HepG2 (cell line): ENCODE results near the gene GZF1. TPM values are rescaled to one million over a fixed set of nuclear protein-coding genes. Genes with fewer than 3 reads are reported as not detected.
A peak's percentile ranks its signal among the peaks of the same experiment; 100 is the strongest.

Experiments
- DBP ChIP-seq: sonication (generic); formaldehyde crosslinking; IDR thresholded peaks from 2 replicates; pipeline ENCODE4 v1.4.0; 2020; ENCODE audit warnings: missing genetic modification reagents; ENCODE audit errors: not compliant biosample characterization
- HMG20B ChIP-seq: conservative IDR thresholded peaks from 2 replicates; pipeline ENCODE4 v1.6.1; 2016; ENCODE audit warnings: missing genetic modification reagents, missing compliant biosample characterization
- JUND ChIP-seq: sonication (generic); formaldehyde crosslinking; IDR thresholded peaks from 2 replicates; pipeline ENCODE4 v1.8.0; 2022; ENCODE audit warnings: mild to moderate bottlenecking, missing genetic modification reagents
- MEIS2 ChIP-seq: sonication (generic); formaldehyde crosslinking; IDR thresholded peaks from 2 replicates; pipeline ENCODE4 v1.9.0; 2021; ENCODE audit warnings: mild to moderate bottlenecking, missing genetic modification reagents
- PATZ1 ChIP-seq: sonication (generic); formaldehyde crosslinking; IDR thresholded peaks from 2 replicates; pipeline ENCODE4 v1.4.0; 2020; ENCODE audit warnings: missing genetic modification reagents
- PHF5A ChIP-seq: IDR thresholded peaks from one replicate; pipeline ENCODE4 v1.6.1; 2018; ENCODE audit warnings: low read depth, missing genetic modification reagents; ENCODE audit not compliant: unreplicated experiment
- REL ChIP-seq: sonication (generic); formaldehyde crosslinking; conservative IDR thresholded peaks from 2 replicates; pipeline ENCODE4 v1.8.0; 2022; ENCODE audit warnings: mild to moderate bottlenecking, missing genetic modification reagents, moderate library complexity
- RELA ChIP-seq: sonication (generic); formaldehyde crosslinking; IDR thresholded peaks from 2 replicates; pipeline ENCODE4 v1.4.0; 2020; ENCODE audit warnings: missing genetic modification reagents
- REST ChIP-seq, 2 experiments: IDR thresholded peaks; 2 replicates each; pipeline ENCODE4 v1.6.1; 2011 to 2012; ENCODE audit warnings: low read length in 2 of 2, borderline replicate concordance in 1 of 2, low read depth in 1 of 2, mild to moderate bottlenecking in 1 of 2, moderate library complexity in 1 of 2
- ZBTB39 ChIP-seq: sonication (generic); formaldehyde crosslinking; IDR thresholded peaks from 2 replicates; pipeline ENCODE4 v1.5.0; 2020; ENCODE audit warnings: missing genetic modification reagents
- ZBTB7B ChIP-seq: sonication (generic); formaldehyde crosslinking; IDR thresholded peaks from 2 replicates; pipeline ENCODE4 v1.4.0; 2020; ENCODE audit warnings: missing genetic modification reagents
- ZFP1 ChIP-seq: IDR thresholded peaks from 2 replicates; pipeline ENCODE4 v1.6.1; 2016
- ZNF121 ChIP-seq: sonication (generic); formaldehyde crosslinking; IDR thresholded peaks from 2 replicates; pipeline ENCODE4 v1.5.0; 2020; ENCODE audit warnings: mild to moderate bottlenecking, missing genetic modification reagents
- ZNF260 ChIP-seq: sonication (generic); formaldehyde crosslinking; IDR thresholded peaks from 2 replicates; pipeline ENCODE4 v1.4.0; 2020; ENCODE audit warnings: missing genetic modification reagents, low read depth, mild to moderate bottlenecking, borderline replicate concordance
- ZNF598 ChIP-seq: sonication (generic); formaldehyde crosslinking; IDR thresholded peaks from 2 replicates; pipeline ENCODE4 v1.5.1; 2020; ENCODE audit warnings: mild to moderate bottlenecking, missing genetic modification reagents, borderline replicate concordance
- ZNF614 ChIP-seq: IDR thresholded peaks from 2 replicates; pipeline ENCODE4 v1.6.1; 2018; ENCODE audit warnings: missing biosample characterization, missing genetic modification reagents, inconsistent platforms, borderline replicate concordance
- ZNF639 ChIP-seq: conservative IDR thresholded peaks from 2 replicates; pipeline ENCODE4 v1.6.1; 2018; ENCODE audit warnings: missing genetic modification reagents
- ZNF777 ChIP-seq: sonication (generic); formaldehyde crosslinking; IDR thresholded peaks from 2 replicates; pipeline ENCODE4 v1.4.0; 2020; ENCODE audit warnings: missing genetic modification reagents
- ZNF841 ChIP-seq: sonication (generic); formaldehyde crosslinking; IDR thresholded peaks from 2 replicates; pipeline ENCODE4 v1.8.1; 2023; ENCODE audit warnings: missing genetic modification reagents, borderline replicate concordance
- polyA plus RNA-seq, 8 experiments: library from polyadenylated mRNA; depleted of rRNA in 3 of 8; stranded (reverse) in 7 of 8; unstranded in 1 of 8; fragments of >200 nt; fragmentation: Illumina TruSeq in 4 of 8; extraction: Trizol in 4 of 8; gene quantifications; 2 replicates each; pipeline versions ENCODE4 v1.2.1 to v1.2.3, GENCODE V29; 2011 to 2016; ENCODE audit warnings: low read depth in 4 of 8, missing spikeins in 1 of 8, mixed read lengths in 1 of 8; ENCODE audit not compliant: insufficient read depth in 1 of 8
- total RNA-seq, 5 experiments: library from RNA; depleted of rRNA; stranded (reverse); fragments of >200 nt; fragmentation: Illumina TruSeq; extraction: Trizol; gene quantifications; 2 replicates each; pipeline ENCODE4 v1.2.3, GENCODE V29; 2016; ENCODE audit warnings: low read depth in 1 of 5

Gene GZF1
- total and polyA plus RNA-seq, 2 of the 13 experiments (the other 11 are each of a cell fraction or from before 2014, with no cell fraction given): 16.9 to 26.0 TPM

- TF ChIP-seq PATZ1 (CRISPR knock-in tag): peak; percentile 97
- TF ChIP-seq ZNF598: no peak
- no peak for TF ChIP-seq HMG20B
- TF ChIP-seq ZNF614 (CRISPR knock-in tag): no peak
- peak; percentile 65; the same call in 1 of the 2 replicates for TF ChIP-seq ZBTB7B
- no peak for TF ChIP-seq ZNF777 (CRISPR knock-in tag)
- TF ChIP-seq ZNF639 (CRISPR knock-in tag): no peak
- TF ChIP-seq REL: no peak
- TF ChIP-seq DBP (CRISPR knock-in tag): no peak
- TF ChIP-seq ZBTB39 (CRISPR knock-in tag): 0 out of 2 replicates have a peak, but pooled peaks have one; percentile 10
- no peak for TF ChIP-seq ZNF121
- TF ChIP-seq JUND (CRISPR knock-in tag): no peak
- TF ChIP-seq ZNF841 (CRISPR knock-in tag): no peak
- TF ChIP-seq ZFP1 (CRISPR knock-in tag): no peak
- TF ChIP-seq PHF5A (CRISPR knock-in tag): peak; percentile 70
- TF ChIP-seq REST (IDR thresholded peaks at IDR 0.05; ENCODE audit: borderline replicate concordance in 1 of 2, low read depth in 1 of 2, low read length in 2 of 2): no peak
- no peak for TF ChIP-seq ZNF260
- no peak for TF ChIP-seq MEIS2 (CRISPR knock-in tag)
- TF ChIP-seq RELA (CRISPR knock-in tag): no peak
Observed at GRCh38 chr20:23419995-23420901, 58.3 kb downstream of the GZF1 start (continued).
